Loucy (cell line): ENCODE data around the gene EPG5.

ENCODE experiments used
- EZH2phosphoT487 ChIP-seq: fragments of 200-600 bp; IDR thresholded peaks from 2 replicates; pipeline ENCODE4 v1.6.1; 2018; ENCODE audit warnings: antibody characterized with exemption, mild to moderate bottlenecking, moderate library complexity, borderline replicate concordance
- TF ChIP-seq, protein P1 (sequence below): fragments of 200-600 bp; sonication (generic); conservative IDR thresholded peaks from 2 replicates; pipeline ENCODE4 v1.5.1; 2014; ENCODE audit warnings: mild to moderate bottlenecking, antibody characterized with exemption, low read length

DNA sequence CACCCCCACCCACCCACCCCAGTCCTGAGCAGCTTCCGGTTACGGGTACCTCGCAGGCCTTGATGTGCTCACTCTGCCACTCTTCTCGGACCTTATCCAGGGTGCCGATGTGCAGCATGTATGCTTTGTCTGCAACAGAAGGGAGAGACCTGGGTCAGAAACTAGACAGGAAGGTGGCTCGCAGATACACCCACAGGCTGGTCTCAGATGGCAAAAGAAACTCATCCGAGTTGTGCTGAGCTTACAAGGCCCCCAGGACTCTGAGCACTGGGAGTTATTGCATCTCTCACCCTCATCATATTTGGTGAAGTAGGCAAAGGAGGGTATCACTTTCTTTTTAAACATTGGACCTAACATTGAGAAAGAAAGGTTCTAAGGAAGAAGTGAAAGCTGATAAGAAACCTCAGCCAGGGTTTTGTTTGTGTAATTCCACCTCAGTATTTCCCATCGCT lies 30.6 kb upstream of the EPG5 start:
- TF ChIP-seq, protein P1, sequence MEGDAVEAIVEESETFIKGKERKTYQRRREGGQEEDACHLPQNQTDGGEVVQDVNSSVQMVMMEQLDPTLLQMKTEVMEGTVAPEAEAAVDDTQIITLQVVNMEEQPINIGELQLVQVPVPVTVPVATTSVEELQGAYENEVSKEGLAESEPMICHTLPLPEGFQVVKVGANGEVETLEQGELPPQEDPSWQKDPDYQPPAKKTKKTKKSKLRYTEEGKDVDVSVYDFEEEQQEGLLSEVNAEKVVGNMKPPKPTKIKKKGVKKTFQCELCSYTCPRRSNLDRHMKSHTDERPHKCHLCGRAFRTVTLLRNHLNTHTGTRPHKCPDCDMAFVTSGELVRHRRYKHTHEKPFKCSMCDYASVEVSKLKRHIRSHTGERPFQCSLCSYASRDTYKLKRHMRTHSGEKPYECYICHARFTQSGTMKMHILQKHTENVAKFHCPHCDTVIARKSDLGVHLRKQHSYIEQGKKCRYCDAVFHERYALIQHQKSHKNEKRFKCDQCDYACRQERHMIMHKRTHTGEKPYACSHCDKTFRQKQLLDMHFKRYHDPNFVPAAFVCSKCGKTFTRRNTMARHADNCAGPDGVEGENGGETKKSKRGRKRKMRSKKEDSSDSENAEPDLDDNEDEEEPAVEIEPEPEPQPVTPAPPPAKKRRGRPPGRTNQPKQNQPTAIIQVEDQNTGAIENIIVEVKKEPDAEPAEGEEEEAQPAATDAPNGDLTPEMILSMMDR: no peak
- TF ChIP-seq EZH2phosphoT487: no peak
